HG03066 (cell line): ENCODE data around the gene FBXW9.
"Not testable (repeated sequence)": the region's sequence is repeated elsewhere in the genome, so short reads cannot be mapped to it uniquely, and the experiment has no call there.

Source experiments
- ATAC-seq: cut with Tn5 transposase; IDR thresholded peaks from one replicate; pipeline ENCODE4 v1.9.1; 2021; ENCODE audit warnings: low read depth; ENCODE audit not compliant: unreplicated experiment

Gene FBXW9

DNA sequence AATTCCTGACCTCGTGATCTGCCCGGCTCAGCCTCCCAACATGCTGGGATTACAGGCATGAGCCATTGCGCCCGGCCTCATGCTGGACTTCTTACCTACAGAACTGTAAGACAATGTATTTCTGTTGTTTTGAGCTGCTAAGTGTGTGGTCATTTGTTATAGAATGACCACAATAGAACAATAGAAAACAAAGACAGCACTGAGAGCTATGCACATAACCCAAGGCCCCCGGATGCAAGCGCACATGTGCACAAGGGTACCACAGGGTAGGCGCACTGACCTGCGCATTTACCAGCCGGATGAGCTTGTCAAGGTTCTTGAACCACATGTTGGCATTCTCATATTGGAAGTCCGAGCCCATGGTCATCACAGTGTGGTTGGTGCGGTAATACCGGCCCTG is 35.5 kb downstream of the FBXW9 start:
- ATAC-seq = no peak

DNA sequence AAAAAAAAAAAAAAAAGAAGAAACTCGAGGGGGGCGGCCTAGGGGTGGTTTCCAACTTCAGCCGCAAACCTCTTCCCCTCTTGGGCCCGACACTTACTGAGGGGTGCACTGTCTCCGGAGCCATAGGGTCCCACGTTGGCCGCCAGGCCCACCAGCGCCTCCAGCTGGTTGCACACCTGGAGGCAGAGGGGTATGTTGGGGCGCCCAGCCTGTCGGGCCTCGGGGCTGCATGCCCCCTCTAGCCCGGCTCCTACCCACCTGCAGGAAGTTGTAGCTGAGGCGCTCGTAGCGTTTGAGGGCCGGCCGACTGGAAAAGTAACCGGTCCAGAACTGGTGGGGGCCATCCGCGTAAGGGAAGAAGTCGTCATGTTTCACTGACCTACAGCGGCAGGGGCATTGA is 38.5 kb downstream of the FBXW9 start:
- ATAC-seq = no peak

DNA sequence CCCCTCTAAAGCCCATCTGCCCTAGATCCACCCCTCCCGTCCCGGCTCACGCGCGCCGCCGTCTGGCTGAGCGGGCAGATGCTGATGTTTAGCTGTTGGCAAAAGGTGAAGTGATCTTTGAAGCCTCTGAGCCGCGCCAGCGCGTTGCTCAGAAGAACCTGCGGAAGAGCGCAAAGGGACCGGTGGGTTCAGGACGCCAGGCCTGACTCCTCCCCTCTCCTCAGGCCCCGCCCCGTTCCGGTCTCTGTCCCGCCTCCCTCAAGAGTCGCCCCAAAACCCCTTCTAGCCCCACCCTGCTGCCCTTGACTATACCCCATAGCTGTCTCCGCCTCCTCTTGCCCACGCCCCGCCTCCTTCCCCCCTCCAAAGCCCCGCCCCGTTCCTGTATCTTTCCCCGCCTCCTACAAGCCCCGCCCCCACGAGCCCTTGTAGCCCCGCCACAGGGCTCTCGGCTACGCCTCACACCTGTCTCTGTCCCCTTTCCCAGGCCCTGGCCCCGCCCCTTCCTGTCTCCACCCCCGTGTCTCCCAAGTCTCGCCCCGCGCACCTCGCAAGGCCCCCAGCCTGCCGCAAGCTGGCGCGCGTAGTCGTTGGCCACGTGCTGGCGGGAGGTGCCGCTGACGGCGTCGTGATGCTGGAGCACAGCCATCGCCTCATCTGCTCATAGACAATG is 39.4 kb downstream of the FBXW9 start:
- no peak for ATAC-seq

DNA sequence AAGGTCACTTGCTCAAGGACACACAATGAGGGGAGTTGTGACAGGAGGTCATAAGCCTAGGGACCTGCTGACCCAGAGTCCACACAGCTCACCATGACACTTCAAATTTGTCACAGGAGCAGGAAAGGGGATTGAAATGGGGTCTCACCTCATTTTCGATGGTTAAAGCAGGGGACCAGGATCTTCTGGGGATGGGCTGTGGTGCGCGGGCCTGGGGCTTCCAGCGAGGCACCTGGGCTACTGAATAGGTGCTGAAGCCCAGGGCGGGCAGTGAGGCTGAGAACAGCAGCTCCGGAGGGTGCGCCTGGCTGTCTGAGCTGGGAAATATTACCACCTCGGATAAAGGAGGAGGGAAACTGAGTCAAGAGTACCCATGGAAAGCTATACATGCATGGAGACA is 40.9 kb downstream of the FBXW9 start:
- no peak for ATAC-seq

DNA sequence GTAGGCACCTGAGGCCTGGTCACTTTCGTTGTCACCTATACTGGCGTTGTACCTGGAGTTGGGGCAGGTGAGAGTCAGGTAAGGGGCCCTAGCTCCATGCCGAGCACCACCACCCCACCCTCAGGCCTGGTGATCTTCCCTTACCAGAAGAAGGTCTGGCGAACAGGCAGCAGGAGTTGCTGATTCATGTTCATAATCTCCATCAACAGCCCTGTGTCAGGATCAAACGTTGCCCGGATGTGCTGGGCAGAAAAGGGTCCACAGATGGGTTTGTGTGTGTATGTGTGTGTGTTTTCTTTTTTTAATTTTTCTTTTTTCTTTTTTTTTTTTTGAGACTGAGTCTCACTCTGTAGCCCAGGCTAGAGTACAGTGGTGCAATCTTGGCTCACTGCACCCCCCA is 44.2 kb downstream of the FBXW9 start:
- no peak for ATAC-seq

DNA sequence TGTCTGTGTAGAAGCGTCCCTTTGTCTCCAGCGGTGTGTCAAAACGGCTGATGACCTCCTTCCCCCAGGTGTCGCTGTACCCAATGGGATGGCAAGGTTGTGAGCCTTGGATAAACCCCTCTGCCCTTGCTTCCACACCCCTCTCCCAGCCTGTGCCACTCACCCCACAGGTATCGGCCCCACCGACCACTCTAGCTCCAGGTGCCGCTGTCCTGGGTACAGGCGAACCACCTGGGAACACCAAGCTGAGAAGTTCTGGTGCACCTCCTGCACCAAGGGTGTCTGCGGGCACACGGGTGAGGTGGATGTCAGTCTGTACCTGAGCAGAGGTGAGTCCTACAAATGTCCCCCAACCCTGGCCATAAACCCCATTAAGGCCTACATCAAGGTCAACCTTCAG is 46.5 kb downstream of the FBXW9 start:
- ATAC-seq = no peak

DNA sequence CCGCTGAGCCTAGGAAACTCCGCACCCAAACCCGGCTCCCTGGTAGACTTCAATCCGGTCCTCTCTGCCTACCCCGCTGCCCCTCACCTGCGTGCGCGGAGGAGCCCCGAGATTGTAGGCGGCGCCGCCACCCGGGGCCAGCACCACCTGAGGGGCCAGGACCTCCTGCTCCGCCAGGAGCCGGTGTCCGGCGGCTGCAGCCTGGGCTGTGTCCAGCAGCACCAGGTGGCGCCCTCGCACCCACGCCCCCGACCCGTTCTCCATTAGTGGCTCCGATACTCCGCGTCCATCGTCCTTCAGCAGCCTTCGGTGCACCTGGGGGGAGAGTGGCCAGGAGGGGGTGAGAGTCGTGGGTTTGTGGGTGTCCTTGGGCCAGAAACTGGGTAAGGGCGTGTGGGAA is 48.3 kb downstream of the FBXW9 start:
- ATAC-seq = no peak

DNA sequence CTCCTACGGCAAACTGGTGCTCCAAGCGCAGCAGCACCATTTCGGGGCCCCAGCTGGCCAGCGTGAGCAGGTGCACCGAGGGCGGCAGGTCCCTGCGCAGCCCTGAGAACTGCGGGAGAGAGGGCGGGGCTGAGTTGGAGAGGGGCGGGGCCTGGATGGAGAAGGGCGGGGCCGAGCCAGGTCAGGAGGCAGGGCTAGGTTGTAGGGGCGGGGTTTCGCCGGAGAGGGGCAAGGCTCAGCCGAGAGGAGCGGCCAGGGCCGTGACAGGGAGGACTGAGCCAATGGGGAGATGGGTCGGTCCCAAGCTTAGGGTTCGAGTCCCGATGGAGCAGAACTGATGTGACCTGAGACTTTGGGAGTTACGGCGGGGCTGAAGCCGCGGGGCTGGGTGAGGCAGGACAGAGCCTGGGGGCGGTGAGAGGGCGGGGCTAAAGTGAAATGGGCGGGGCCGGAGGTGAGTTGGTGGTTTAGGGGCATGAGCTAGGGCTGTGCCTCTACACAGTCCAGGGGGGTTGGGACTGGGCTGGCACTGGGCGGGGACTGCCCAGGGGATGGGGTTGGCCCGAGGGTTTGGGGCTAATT is 48.9 kb downstream of the FBXW9 start:
- ATAC-seq = no peak

DNA sequence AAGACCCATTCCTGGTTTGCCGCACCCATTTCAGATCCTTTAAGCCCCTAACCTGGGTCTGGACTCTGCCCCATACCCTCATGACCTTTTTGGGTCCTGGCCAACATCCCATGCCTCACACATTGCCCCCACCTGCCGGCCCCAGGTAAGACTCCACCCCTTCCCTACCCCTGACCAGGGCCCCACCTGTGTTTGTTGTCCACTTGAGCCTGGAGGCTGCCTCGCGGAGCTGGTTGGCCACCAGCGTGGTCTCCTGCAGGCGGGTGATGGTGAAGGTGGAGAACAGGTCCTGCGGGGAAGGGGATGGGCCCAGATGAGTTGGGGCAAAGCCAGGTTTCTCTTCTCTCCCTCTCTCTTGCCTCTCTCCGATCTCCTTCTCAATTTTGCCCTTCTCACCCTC is 49.4 kb downstream of the FBXW9 start:
- ATAC-seq = no peak

DNA sequence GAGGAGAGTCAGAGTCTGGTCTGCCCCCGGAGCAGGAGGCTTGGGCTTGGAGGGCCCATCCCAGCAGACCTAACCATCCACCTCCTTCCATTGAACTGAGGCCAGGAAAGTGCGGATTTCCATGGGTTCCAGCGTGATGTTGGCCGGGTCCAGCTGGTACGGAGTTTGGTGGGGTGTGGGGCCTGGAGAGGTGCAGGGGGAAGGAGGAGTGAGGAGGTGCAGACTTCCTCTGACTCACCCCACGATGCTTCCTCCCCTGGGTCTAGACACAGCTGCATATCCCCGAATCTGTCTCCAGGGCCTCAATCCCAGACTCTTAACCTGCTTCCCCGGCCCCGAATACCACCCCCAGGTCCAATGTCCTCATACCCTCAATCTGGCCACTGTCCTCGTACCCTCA is 49.9 kb downstream of the FBXW9 start:
- no peak for ATAC-seq

DNA sequence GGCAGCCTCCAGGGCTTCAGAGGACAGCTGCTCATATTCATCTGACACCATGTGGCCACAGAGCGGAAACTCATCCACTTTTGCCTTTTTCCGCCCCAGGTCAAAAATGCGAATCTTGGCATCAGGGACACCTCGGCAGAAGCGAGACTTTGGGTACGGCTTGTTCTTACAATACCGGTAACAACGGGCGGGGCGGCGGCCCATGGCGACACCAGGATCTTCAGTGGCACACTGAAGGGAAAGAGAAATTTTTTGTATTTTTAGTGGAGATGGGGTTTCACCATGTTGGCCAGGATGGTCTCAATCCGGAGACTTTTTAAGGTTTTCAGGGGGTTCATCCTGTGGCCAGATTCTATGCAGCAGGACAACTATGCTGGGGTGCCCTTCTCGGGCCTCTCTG is 52.7 kb downstream of the FBXW9 start:
- not testable (repeated sequence) for ATAC-seq

DNA sequence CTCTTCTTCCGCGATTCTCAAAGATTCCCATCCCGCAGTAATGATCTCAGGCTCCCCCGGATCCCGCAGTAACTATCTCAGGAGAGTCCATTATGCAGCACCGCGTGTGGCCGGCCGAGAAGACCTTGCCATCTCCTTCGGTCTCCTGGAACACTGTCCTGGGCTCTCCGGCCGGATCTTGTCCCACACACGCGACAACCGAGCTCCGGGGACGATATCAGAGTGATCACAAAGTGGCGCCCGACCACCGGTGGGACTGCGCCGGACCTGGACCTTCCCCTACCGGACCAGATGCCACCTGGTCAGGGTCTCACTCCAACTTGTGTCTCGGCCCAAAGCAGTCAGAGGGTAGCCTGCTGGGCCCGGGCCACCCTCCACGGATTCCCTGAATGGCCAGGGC is 53.9 kb downstream of the FBXW9 start:
- ATAC-seq = no peak

DNA sequence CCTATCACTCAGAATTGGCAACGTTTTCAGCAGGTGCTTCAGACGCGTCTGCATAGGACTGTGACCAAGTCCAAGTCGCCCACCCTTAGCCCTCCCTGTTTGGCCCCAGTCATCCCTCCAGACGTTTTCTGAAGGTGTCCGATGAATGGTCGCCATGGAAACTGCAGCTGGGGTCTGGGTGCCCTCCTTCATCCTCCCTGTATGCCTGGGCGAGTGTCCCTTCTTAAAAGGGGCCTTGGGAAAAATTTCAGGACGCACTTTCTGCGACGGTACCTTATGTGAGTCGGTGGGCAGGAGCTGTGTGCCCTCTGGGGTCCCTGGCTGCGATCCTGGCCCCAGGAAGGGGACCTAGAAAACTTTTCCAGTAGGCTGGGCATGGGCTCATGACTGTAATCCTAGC is 55.0 kb downstream of the FBXW9 start:
- ATAC-seq = no peak

DNA sequence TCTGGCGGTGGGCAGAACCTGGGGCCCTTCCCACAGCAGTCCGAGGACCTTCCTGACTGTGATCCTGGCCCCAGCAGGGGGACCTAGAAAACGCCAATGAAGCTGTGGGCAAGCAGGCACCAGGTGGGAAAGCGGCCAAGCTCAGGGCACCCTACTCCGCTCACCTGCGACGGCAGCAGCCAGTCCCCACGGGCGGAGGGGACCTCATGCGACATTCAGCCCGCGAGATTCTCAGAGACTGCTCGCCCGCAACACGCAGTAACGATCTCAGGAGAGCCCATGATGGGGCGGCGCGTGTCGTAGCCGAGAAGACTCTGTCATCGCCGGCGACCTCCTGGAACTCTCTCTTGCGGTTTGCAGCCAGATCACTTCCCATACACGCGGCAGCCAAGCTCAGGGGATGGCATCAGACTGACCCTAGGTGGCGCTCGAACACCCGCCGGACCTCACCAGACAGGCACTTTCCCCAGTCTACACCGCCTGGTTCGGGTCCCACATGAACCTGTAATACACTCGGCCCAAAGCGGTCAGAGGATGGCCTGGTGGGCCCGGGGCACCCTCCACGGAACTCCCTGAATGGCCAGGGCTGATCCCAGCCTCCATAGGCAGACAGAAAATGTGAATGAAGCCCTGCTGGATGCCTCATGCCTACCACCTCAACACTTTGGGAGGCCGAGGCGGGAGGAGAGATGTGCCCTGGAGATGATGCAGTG is 56.4 kb downstream of the FBXW9 start:
- ATAC-seq = no peak
